ENCODE measurements around the gene ARHGAP24. TPM values are rescaled to one million over a fixed set of nuclear protein-coding genes. Genes with fewer than 3 reads are reported as not detected.

Gene ARHGAP24
- total and polyA plus RNA-seq, 4 donors: 10.0 to 79.4 (median 21.6) TPM

DNA sequence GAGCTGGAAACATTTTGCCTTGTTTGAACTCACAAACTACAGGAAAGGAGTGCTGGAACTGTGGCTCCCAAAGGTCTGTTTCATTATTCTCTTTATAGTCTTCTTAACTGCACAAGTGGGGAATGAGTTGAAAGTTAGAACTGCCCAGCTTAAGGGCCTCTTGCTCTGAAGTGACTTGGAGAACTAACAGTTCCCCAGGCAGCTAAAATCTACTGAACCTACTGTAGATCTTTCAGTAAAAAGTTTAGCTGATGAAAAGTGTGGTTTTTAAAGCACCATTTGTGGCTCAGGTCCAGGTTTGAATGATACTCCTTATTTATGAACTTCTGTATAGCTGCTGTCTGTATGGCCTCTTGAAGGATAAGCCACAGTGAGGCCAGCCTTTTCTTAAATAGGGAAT is 531.1 kb downstream of the ARHGAP24 start:
- TF ChIP-seq, protein P1, sequence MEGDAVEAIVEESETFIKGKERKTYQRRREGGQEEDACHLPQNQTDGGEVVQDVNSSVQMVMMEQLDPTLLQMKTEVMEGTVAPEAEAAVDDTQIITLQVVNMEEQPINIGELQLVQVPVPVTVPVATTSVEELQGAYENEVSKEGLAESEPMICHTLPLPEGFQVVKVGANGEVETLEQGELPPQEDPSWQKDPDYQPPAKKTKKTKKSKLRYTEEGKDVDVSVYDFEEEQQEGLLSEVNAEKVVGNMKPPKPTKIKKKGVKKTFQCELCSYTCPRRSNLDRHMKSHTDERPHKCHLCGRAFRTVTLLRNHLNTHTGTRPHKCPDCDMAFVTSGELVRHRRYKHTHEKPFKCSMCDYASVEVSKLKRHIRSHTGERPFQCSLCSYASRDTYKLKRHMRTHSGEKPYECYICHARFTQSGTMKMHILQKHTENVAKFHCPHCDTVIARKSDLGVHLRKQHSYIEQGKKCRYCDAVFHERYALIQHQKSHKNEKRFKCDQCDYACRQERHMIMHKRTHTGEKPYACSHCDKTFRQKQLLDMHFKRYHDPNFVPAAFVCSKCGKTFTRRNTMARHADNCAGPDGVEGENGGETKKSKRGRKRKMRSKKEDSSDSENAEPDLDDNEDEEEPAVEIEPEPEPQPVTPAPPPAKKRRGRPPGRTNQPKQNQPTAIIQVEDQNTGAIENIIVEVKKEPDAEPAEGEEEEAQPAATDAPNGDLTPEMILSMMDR (IDR thresholded peaks at IDR 0.05; ENCODE audit: control extremely low read depth, extremely low read depth): no peak
- DNase-seq (peak in 2 of 3 donors; percentile 3 to 57), ATAC-seq (ENCODE audit: insufficient read depth, low FRiP score) (peak; percentile 17)
- Histone ChIP-seq H3K36me3 (ENCODE audit: control insufficient read depth in 4 of 4, insufficient read depth in 4 of 4, low read length in 4 of 4) (peaks cover 0 to 6% (median 2%) of the 10 kb centered on the region in 4 donors), H3K4me1 (ENCODE audit: control insufficient read depth in 5 of 5, insufficient read depth in 5 of 5, low read length in 5 of 5) (peaks cover 0 to 5% (median 1%) of the 10 kb centered on the region in 5 donors), H3K4me3 (no peak overlapping the region), H3K9ac (ENCODE audit: insufficient read depth in 1 of 2, low read length in 2 of 2) (no peak overlapping the region), H3K27ac (ENCODE audit: low read depth in 1 of 2, low read length in 1 of 2) (no peak overlapping the region), H3K9me3 (ENCODE audit: control insufficient read depth in 4 of 4, insufficient read depth in 3 of 4, low read length in 3 of 4) (no peaks in the 10 kb centered on the region), H3K27me3 (ENCODE audit: control insufficient read depth in 3 of 3, insufficient read depth in 3 of 3, low read length in 2 of 3) (no peaks in the 10 kb centered on the region)

DNA sequence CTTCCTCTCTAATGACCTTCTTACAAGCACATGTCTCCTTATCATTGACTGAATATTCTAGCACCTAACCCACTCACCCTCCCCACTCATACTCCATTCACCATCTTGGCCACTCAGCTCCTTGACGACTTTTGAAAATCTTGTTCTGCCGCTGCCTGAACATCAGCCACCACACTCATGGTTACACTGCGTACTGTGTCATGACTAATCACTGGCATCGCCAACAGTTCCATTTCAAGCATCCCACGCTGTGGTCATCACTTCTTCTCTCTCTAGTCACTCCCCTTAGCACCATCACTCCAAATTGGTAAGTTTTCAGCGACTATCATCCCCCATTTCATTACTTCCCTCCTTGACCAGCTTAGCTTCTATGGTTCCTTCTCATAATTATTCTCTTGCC is 532.1 kb downstream of the ARHGAP24 start:
- ATAC-seq (ENCODE audit: insufficient read depth, low FRiP score): no peak
- H3K36me3 ChIP-seq (ENCODE audit: control insufficient read depth in 4 of 4, insufficient read depth in 4 of 4, low read length in 4 of 4): peaks cover 0 to 2% (median 0%) of the 10 kb centered on the region in 4 donors
- 86 to 94% methylated on average over 6 of the region's 6 CpGs for WGBS, 2 donors
- H3K9ac ChIP-seq (ENCODE audit: insufficient read depth in 1 of 2, low read length in 2 of 2): no peak overlapping the region
- H3K4me3 ChIP-seq: no peak overlapping the region
- H3K4me1 ChIP-seq (ENCODE audit: control insufficient read depth in 5 of 5, insufficient read depth in 5 of 5, low read length in 5 of 5): peaks cover 0 to 5% (median 3%) of the 10 kb centered on the region in 5 donors
- TF ChIP-seq, protein P1 (IDR thresholded peaks at IDR 0.05; ENCODE audit: control extremely low read depth, extremely low read depth): no peak
- no peaks in the 10 kb centered on the region for H3K27me3 ChIP-seq (ENCODE audit: control insufficient read depth in 3 of 3, insufficient read depth in 3 of 3, low read length in 2 of 3)
- no peak overlapping the region for H3K27ac ChIP-seq (ENCODE audit: low read depth in 1 of 2, low read length in 1 of 2)
- H3K9me3 ChIP-seq (ENCODE audit: control insufficient read depth in 4 of 4, insufficient read depth in 3 of 4, low read length in 3 of 4): no peaks in the 10 kb centered on the region
- DNase-seq: no peak

DNA sequence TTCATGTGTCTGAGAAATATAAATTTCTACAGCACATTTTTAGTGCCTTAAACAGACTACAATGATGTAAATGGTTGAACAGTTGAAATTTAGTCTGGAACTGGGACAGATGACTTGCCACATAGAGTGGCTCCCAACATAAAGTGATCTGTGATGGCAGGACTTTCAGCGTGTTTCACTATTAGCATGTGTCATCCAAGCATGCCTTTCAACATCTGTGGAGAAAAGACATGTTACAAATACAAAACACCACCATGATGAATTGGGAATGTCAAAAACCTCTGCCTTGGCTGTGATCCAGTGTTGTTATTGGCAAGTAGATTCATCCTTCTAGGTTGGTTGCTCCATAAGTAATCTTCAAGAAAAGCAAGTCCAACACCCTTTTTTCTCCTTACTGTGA is 536.2 kb downstream of the ARHGAP24 start:
- no peaks in the 10 kb centered on the region for H3K9me3 ChIP-seq (ENCODE audit: control insufficient read depth in 4 of 4, insufficient read depth in 3 of 4, low read length in 3 of 4)
- no peak overlapping the region for H3K27ac ChIP-seq (ENCODE audit: low read depth in 1 of 2, low read length in 1 of 2)
- DNase-seq (no peak), ATAC-seq (ENCODE audit: insufficient read depth, low FRiP score) (no peak)
- TF ChIP-seq, protein P1 (IDR thresholded peaks at IDR 0.05; ENCODE audit: control extremely low read depth, extremely low read depth): no peak
- no peak overlapping the region for H3K9ac ChIP-seq (ENCODE audit: insufficient read depth in 1 of 2, low read length in 2 of 2)
- 44 to 70% methylated on average over 1 of the region's 1 CpG for WGBS, 2 donors
- no peaks in the 10 kb centered on the region for H3K36me3 ChIP-seq (ENCODE audit: control insufficient read depth in 4 of 4, insufficient read depth in 4 of 4, low read length in 4 of 4)
- H3K4me3 ChIP-seq: no peak overlapping the region
- H3K27me3 ChIP-seq (ENCODE audit: control insufficient read depth in 3 of 3, insufficient read depth in 3 of 3, low read length in 2 of 3): no peaks in the 10 kb centered on the region
- H3K4me1 ChIP-seq (ENCODE audit: control insufficient read depth in 5 of 5, insufficient read depth in 5 of 5, low read length in 5 of 5): peaks cover 0 to 12% (median 0%) of the 10 kb centered on the region in 5 donors

DNA sequence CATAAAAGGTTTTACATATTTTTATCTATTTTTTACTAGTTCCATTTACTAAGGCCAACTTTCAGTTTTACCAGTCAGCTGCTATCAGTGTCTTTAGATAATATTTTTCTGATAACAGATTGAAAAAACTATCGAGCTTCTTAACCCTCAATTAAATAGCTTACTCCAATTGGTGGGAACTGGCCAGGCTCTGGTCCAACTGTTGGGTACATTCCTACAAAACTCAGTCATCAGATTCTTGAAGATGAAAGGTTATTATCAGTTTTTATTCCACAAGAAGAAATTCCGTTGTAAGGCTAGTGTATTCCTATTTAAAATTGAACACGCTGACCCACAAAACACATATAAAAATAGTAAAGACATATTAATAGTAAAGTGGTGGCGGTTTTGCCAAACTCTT is 538.7 kb downstream of the ARHGAP24 start:
- Histone ChIP-seq H3K9me3 (ENCODE audit: control insufficient read depth in 4 of 4, insufficient read depth in 3 of 4, low read length in 3 of 4) (no peaks in the 10 kb centered on the region), H3K36me3 (ENCODE audit: control insufficient read depth in 4 of 4, insufficient read depth in 4 of 4, low read length in 4 of 4) (peaks cover 0 to 3% (median 0%) of the 10 kb centered on the region in 4 donors), H3K27me3 (ENCODE audit: control insufficient read depth in 3 of 3, insufficient read depth in 3 of 3, low read length in 2 of 3) (no peaks in the 10 kb centered on the region), H3K9ac (ENCODE audit: insufficient read depth in 1 of 2, low read length in 2 of 2) (no peak overlapping the region), H3K27ac (ENCODE audit: low read depth in 1 of 2, low read length in 1 of 2) (no peak overlapping the region), H3K4me1 (ENCODE audit: control insufficient read depth in 5 of 5, insufficient read depth in 5 of 5, low read length in 5 of 5) (peaks cover 0 to 12% (median 0%) of the 10 kb centered on the region in 5 donors), H3K4me3 (no peak overlapping the region)
- no peak for ATAC-seq (ENCODE audit: insufficient read depth, low FRiP score)
- no peak for DNase-seq
- 65 to 85% methylated on average over 4 of the region's 4 CpGs for WGBS, 2 donors
- TF ChIP-seq, protein P1 (IDR thresholded peaks at IDR 0.05; ENCODE audit: control extremely low read depth, extremely low read depth): no peak

Measured in lung (tissue), 12 donors.